IPS DF 19.7 (cell line): ENCODE data around the gene ZNF83.
A peak's percentile ranks its signal among the peaks of the same experiment; 100 is the strongest.

Source experiments
- DNase-seq: peaks from one replicate; pipeline ENCODE4 v3.0.0-alpha.2; 2013; ENCODE audit warnings: low read depth, low spot score

The ZNF83 gene

DNA sequence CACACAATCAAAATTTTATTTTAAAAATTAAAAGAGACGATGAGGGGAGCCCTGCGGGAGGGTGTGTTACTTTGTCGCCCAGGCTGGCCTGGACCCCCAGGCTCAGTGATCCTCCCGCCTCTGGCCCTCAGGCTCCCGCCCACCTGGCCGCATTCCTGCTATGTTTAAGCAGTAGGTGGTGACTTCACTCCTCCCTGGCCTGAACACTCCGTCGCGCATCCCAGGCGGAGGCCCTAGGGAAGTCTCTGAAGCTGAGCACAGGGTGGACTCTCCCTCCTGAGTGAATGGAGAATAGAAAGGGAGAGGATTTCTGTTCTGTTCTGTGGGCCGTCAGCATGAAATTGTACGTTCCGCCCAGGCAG lies 68.5 kb downstream of the ZNF83 start:
- DNase-seq, result peak; percentile 57

DNA sequence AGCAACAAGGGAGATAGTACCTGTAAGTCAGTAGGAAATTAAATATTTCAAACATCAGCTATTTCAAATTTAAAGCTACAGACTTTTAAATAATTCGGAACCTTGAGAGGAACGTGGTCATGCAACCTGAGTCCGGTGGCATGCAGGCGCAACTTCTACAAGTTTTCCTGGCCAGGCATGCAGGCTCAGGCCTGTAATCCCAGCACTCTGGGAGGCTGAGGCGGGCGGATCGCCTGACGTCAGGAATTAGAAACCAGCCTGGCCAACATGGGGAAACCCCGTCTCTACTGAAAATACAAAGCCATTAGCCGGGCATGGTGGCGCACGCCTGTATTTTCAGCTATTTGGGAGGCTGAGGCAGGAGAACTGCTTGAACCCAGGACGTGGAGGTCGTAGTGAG lies 70.2 kb downstream of the ZNF83 start:
- DNase-seq, result no peak

DNA sequence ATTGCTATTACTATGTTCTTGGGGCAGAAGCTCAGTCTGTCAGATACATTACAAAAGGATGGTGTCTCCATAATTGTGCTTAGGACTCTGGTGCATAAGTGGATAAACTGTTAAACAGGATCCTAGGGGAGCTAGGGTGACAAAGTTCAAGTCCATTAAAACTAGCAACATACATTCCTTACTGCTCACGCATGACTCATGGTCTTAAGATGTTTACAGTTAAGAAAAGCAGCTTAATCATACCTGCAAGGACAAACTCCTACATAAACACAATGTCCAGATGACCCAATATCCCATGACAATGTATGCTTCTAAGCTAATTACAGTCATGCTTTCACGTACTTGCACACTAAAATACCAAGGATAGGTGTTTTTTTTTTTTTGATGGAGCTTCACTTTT lies 71.6 kb downstream of the ZNF83 start:
- no peak for DNase-seq

- DNase-seq, result peak; percentile 25
Measured at GRCh38 chr19:52566121-52566520, 72.0 kb downstream of the ZNF83 start.
